Motor neuron (in vitro differentiated cells): ENCODE measurements around the gene NPAS3. TPM values are rescaled to one million over a fixed set of nuclear protein-coding genes. Genes with fewer than 3 reads are reported as not detected.

Experiments used
- ATAC-seq, 8 experiments: fragments of 200-7000 bp; cut with Tn5 transposase; replicated peaks in 6 of 8; 2 replicates each; pipeline ENCODE4 v1.8.0; 2021; ENCODE audit warnings: mild to moderate bottlenecking in 8 of 8, moderate library complexity in 8 of 8
- H3K27ac ChIP-seq, 2 donors: fragments of 250-450 bp; sonication (Bioruptor Pico); 2 replicates each; pipeline ENCODE4 v1.9.0; 2021; ENCODE audit warnings: antibody characterized with exemption in 2 of 2, mild to moderate bottlenecking in 2 of 2, moderate library complexity in 1 of 2
- H3K4me1 ChIP-seq, 2 donors: fragments of 250-450 bp; sonication (Bioruptor Pico); replicated peaks in 1 of 2; 2 replicates each; pipeline ENCODE4 v1.6.1; 2021; ENCODE audit warnings: antibody characterized with exemption in 2 of 2, mild to moderate bottlenecking in 2 of 2, moderate library complexity in 1 of 2
- H3K4me3 ChIP-seq, 5 donors: fragments of 250-450 bp; sonication (Bioruptor Pico); 2 replicates each; pipeline ENCODE4 v1.9.0; 2021; ENCODE audit warnings: antibody characterized with exemption in 5 of 5, mild to moderate bottlenecking in 5 of 5, moderate library complexity in 4 of 5
- WGBS, 10 experiments: fragments of 450-650 bp; shearing (Covaris generic); methylation state at CpG; one replicate each; pipeline ENCODE4 v1.0.0; 2022; 5-methylcytosine and 5-hydroxymethylcytosine counted together
- in situ Hi-C, 9 experiments: fragments of 400-800 bp; cut with MboI; loops; one replicate each; pipeline ENCODE4 v1.15.0; 2021; ENCODE audit warnings: low sequenced_read_pairs in 9 of 9, low pct_unique_long_range_greater_than_20kb in 2 of 9; ENCODE audit not compliant: unreplicated experiment in 9 of 9
- total RNA-seq, 8 experiments: library from RNA; unstranded; fragments of 300-600 nt; gene quantifications; 2 replicates each; pipeline versions ENCODE4 v1.2.3 to v1.2.4, GENCODE V29; 2022

Gene NPAS3
- total RNA-seq, 8 experiments from 2014 or later = 0.22 to 45.8 (median 11.7) TPM; not detected in 1

DNA sequence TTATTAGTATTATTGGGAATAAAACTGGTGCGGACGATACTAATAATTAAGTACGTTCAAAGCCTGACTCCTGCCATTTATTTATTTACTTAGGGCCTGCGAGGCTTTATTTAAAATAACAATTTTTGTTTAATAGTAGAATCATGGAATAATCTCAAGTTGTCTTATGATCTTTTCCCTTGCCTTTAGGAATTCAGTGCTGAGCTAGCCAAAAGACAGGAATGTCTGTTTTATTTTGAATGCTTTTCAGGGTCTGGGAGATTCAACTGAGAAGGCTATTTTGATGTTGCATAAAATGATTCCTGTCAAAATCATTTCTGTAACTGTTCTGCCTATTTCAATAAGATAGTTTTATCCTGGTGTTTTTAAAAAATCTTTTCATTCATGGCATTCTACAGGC is 522.4 kb downstream of the NPAS3 start:
- Histone ChIP-seq H3K4me3 (no peak overlapping the region), H3K4me1 (peaks cover 11 to 19% of the 10 kb centered on the region in 2 donors), H3K27ac (no peak overlapping the region)
- in situ Hi-C loops = loop anchor here in 1 of 9 experiments (25.0 kb wide), 1 partner anchor 201 kb away; no protein-coding TSS in a partner anchor
- no peak for ATAC-seq
- 71 to 100% (median 96%) methylated on average over 2 to 4 of the region's 4 CpGs; no CpG with 5 or more reads in 1 of the 10 experiments for WGBS, 10 experiments

DNA sequence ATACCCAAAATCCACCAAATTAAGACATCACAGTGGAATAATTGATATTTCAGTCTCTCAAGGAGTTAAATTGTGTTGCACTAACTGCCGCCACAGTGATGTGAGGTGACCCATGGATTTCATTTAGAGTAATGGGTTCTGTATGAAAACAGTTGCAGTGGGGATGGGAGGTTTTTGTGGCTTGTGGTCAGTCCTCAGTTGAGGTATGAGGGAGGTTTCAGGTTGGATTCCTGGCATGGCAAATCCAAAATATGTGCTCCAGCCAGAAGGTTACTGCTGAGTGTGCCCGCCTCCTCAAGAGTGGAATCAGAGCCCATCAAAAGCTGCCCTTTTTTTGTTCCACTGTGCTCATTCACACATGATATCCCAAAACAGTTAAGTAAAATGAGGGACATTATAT is 525.1 kb downstream of the NPAS3 start:
- 94 to 100% (median 100%) methylated on average over 1 to 2 of the region's 2 CpGs; no CpG with 5 or more reads in 5 of the 10 experiments for WGBS, 10 experiments
- in situ Hi-C loops = loop anchor here in 1 of 9 experiments (25.0 kb wide), 1 partner anchor 199 kb away; no protein-coding TSS in a partner anchor
- H3K4me3 ChIP-seq = no peak overlapping the region
- H3K4me1 ChIP-seq = peaks cover 23 to 26% of the 10 kb centered on the region in 2 donors
- ATAC-seq = no peak
- H3K27ac ChIP-seq = no peak overlapping the region

DNA sequence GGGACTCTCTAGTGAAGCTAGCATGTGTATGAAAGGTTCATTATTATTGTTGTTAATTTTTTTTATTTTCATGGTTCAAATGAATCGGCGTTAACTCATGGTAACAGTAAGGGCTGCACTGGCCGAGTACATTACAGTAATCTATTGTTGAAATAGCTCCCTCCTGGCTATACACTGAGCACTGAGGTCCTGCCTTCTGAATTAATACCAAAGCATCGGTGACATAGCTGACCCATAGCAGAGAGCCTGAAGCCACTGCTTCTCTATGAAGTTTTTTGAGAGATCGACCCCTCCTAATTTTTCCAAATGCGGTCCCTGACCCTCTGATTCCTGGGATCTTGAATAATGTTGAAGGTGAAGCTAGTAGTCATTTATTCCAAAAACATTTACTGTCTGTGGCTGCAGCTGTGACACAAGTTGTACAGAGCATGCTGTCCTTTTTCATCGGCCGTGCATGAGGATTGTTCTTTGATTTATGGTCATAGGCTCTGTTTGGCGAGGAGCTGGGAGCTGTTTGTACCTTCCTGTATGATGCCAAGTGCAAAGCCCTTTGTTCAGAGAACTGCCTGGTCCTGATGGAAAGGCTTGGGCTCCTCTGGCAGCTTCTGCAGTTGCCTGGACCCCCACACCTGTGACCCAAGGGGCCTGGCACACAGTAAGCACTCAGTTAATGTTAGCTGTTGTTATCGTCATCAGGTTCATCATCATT is 525.7 kb downstream of the NPAS3 start:
- peak in 5 of 8 experiments; percentile 84 to 90 (median 87) for ATAC-seq
- in situ Hi-C loops = loop anchor here in 1 of 9 experiments (25.0 kb wide), 1 partner anchor 198 kb away; no protein-coding TSS in a partner anchor
- WGBS, 10 experiments = 0 to 90% (median 68%) methylated on average over 2 to 10 of the region's 10 CpGs
- Histone ChIP-seq H3K4me3 (no peak overlapping the region), H3K4me1 (peaks cover 23 to 26% of the 10 kb centered on the region in 2 donors), H3K27ac (no peak overlapping the region)

DNA sequence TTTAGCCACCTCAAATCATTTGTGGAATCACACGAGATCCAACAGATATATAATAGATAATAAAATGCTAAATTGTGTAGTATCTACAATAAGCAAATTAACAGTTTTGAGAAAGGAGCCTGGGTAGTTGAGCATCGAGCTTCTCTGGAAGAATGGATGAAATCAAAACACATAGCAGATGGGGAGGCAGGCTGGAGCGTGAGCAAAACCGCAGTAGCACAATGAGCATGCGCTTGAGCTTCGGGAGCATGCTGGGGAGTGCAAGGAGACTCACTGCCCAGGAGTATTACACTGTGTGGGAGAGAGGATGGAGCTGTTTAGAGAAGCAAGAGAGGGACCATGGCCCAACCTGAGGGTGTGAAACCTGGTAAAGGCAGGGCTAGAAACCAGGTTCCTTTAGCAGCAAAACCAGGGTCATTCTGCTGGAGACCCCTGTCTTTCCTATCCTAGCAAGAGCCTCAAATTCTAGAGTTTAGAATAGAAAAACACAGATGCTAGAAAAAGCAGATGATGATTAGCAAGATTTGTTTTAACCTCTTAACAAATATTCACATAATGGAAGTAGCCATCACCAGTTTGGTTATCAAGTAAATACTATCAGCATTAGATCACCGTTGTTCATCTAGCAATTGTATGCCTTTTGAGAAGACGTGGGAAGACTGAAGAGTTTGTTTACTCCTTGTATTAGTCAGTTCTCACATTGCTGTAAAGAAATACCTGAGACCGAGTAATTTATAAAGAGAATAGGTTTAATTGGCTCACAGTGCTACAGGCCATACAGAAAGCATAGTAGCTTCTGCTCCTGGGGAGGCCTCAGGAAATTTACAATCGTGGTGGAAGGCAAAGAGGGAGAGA is 527.4 kb downstream of the NPAS3 start:
- no peak for ATAC-seq
- WGBS, 10 experiments = 52 to 100% (median 84%) methylated on average over 2 to 8 of the region's 10 CpGs
- Histone ChIP-seq H3K4me3 (no peak overlapping the region), H3K4me1 (peaks cover 23 to 26% of the 10 kb centered on the region in 2 donors), H3K27ac (no peak overlapping the region)
- in situ Hi-C loops = loop anchor here in 1 of 9 experiments (25.0 kb wide), 1 partner anchor 196 kb away; no protein-coding TSS in a partner anchor

DNA sequence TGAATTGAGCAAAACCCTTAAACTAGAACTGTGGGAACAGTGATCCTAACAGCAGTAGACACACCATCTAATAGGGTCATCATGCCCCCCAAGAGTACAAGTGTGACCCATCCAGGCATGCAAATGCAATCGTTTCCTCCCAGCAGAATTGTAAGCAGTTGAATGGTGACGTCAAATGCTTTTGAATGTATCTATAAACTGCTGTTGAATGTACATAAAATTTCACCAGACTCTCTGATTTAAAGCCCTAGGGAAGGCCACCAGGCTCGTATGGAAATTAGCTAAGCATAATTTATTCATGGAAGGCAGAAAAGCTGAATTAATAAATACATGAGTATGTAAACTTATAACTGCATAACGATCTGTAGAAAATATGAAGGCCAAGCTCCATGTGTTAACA is 529.3 kb downstream of the NPAS3 start:
- in situ Hi-C loops = loop anchor here in 1 of 9 experiments (25.0 kb wide), 1 partner anchor 194 kb away; no protein-coding TSS in a partner anchor
- ATAC-seq = peak in 4 of 8 experiments; percentile 45 to 97 (median 54)
- H3K27ac ChIP-seq = no peak overlapping the region
- no peak overlapping the region for H3K4me3 ChIP-seq
- H3K4me1 ChIP-seq = peaks cover 23 to 34% of the 10 kb centered on the region in 2 donors
- WGBS, 10 experiments = 0 to 100% (median 62%) methylated on average over 1 to 4 of the region's 4 CpGs; no CpG with 5 or more reads in 1 of the 10 experiments

DNA sequence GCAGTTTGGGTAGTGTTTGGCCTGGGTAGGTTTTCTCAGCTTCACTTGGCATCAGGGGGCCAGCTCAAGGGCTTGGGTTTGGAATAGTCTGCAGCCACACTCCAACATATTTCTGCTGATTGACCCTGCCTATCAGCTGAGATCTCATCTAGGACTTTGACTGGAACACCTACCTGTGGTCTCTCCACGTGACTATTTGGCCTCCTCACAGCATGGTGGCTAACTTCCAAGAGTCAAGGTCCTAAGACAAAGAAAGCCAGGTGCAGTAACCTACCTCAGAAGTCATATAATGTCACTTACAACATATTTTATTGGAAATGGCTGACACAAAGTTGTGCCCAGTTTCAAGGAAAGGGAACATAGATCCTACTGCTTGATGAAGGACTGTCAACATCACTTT is 531.2 kb downstream of the NPAS3 start:
- in situ Hi-C loops = loop anchor here in 1 of 9 experiments (25.0 kb wide), 1 partner anchor 192 kb away; no protein-coding TSS in a partner anchor

DNA sequence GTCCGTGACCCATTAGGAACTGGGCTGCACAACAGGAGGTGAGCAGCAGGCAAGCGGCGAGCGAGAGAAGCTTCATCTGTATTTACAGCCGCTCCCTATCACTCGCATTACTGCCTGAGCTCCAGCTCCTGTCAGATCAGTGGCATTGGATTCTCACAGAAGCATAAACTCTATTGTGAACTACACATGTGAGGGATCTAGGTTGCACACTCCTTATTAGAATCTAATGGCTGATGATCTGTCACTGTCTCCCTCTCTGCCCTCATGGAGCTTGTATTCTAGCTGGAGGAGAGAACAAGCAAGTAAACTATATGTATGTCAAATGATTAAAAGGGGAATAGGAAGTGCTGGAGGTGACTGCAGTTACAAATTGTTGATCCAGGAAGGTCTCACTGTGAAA is 533.1 kb downstream of the NPAS3 start:
- Histone ChIP-seq H3K4me3 (no peak overlapping the region), H3K27ac (no peak overlapping the region), H3K4me1 (peaks cover 18 to 31% of the 10 kb centered on the region in 2 donors)
- ATAC-seq = peak in 3 of 8 experiments; percentile 59 to 73 (median 60)
- 60 to 100% (median 97%) methylated on average over 1 to 6 of the region's 6 CpGs; no CpG with 5 or more reads in 3 of the 10 experiments for WGBS, 10 experiments
- in situ Hi-C loops = loop anchor here in 1 of 9 experiments (25.0 kb wide), 1 partner anchor 191 kb away; no protein-coding TSS in a partner anchor

More for the DNA sequence above, 531.2 kb downstream of the NPAS3 start:
- H3K4me3 ChIP-seq = no peak overlapping the region
- no peak for ATAC-seq
- WGBS, 10 experiments = 13 to 100% (median 68%) methylated on average over 1 of the region's 1 CpG; no CpG with 5 or more reads in 6 of the 10 experiments
- H3K27ac ChIP-seq = no peak overlapping the region
- peaks cover 13 to 26% of the 10 kb centered on the region in 2 donors for H3K4me1 ChIP-seq

DNA sequence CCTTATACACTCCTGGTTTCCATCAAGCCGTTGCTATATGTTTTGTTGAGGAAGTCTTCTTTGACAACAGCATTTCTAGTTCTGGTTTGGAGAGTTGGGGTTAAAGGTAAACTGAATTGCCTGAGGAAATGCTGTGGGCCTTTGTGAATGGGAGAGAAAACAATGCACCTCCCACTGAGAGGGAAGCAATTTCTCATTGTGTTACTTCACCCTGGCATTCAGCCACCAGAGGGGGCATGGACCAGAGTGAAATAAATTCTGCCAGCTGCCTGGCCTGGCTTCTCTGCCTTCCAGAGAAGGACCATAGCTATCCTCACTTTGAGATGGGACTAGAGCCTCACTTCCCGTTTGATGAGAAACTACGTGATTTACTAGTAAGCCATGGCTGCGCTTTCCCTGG is 536.9 kb downstream of the NPAS3 start:
- Histone ChIP-seq H3K4me1 (peaks cover 27 to 39% of the 10 kb centered on the region in 2 donors), H3K4me3 (no peak overlapping the region), H3K27ac (no peak overlapping the region)
- in situ Hi-C loops = no loop called here
- WGBS, 10 experiments = 0 to 100% (median 28%) methylated on average over 1 to 4 of the region's 4 CpGs; no CpG with 5 or more reads in 2 of the 10 experiments
- peak; percentile 20 to 85 (median 76) for ATAC-seq

DNA sequence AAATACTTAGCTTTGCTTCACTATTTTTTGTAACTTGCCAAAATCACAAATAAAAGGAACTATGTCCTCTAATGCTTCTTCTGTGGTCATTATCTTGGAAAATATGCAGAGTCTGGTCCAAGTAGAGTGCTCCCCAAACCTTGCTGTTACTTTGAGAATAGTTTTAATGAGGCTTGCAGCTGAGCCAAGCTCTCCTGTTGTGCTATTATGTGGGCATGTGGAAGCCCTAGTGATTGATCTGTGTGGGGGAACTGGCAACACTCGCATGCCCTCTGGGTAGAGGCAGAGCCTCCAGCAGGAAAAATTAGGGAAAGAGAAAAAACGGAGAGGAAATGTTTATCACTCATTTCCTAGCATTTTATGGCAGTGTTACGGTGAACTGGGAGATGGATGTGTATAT is 539.1 kb downstream of the NPAS3 start:
- peak in 3 of 8 experiments; percentile 20 to 66 (median 58) for ATAC-seq
- in situ Hi-C loops = no loop called here
- H3K27ac ChIP-seq = no peak overlapping the region
- H3K4me3 ChIP-seq = no peak overlapping the region
- WGBS, 10 experiments = 13 to 71% (median 47%) methylated on average over 1 to 3 of the region's 3 CpGs; no CpG with 5 or more reads in 1 of the 10 experiments
- peaks cover 44 to 49% of the 10 kb centered on the region in 2 donors for H3K4me1 ChIP-seq

DNA sequence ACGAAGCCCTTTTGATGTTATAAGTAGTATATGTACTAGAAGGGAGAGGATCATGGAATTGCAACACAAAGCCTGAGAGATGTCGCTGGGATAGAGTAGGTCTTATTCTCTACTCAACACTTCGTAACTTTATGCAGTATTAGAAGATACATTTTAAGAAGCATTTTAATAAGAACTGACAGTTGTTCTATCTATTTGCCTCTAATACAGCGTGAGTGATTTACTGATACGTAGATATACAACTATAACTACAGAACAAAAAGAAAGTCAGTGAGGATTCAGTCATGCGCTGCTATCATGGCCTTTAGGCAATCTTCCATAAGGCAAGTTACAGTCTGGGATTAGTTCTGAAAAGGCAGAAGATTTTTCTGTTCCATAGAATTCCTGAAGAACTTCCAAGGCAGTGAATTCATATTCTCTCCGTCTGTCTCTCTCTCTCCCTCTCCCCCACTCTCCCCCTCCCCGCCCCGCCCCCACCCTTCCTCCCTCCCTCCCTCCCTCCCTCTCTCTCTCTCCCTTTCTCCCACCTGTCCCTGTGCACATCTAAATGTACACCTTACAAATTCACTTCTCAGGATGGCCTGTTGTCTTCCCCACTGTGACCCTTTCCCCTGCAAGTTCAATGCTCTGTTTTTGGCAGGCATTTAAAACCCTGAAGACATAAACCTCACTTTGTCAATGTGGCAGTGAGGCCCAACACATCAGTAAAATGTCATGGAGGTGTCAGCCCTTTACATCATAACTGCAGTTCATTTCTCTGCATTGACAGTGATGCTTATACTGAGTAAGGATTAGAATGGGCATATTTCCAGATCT is 541.6 kb downstream of the NPAS3 start:
- peak in 1 of 8 experiments; percentile 40 for ATAC-seq

DNA sequence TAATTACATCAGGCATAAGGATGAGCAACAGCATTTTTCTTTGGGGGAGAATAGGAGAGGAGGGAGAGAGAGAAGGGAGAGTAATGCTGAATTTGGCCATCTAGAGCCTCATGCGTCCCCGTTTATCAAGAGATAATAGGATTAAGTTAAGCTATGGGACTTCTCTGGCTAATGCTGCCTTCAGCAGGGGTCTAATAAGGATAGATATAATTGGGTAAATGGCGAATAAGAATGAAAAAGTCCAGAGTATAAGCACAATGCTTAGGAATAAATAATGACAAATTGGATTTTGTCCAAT is 542.2 kb downstream of the NPAS3 start:
- in situ Hi-C loops = no loop called here
- Histone ChIP-seq H3K27ac (no peak overlapping the region), H3K4me1 (peaks cover 49 to 50% of the 10 kb centered on the region in 2 donors), H3K4me3 (no peak overlapping the region)
- peak in 1 of 8 experiments; percentile 31 for ATAC-seq
- WGBS, 10 experiments = 72 to 100% (median 89%) methylated on average over 1 to 3 of the region's 3 CpGs; no CpG with 5 or more reads in 1 of the 10 experiments

More for the DNA sequence above, 541.6 kb downstream of the NPAS3 start:
- in situ Hi-C loops = no loop called here
- Histone ChIP-seq H3K27ac (no peak overlapping the region), H3K4me1 (peaks cover 51 to 56% of the 10 kb centered on the region in 2 donors), H3K4me3 (no peak overlapping the region)
- 20 to 94% (median 81%) methylated on average over 1 to 6 of the region's 9 CpGs for WGBS, 10 experiments

DNA sequence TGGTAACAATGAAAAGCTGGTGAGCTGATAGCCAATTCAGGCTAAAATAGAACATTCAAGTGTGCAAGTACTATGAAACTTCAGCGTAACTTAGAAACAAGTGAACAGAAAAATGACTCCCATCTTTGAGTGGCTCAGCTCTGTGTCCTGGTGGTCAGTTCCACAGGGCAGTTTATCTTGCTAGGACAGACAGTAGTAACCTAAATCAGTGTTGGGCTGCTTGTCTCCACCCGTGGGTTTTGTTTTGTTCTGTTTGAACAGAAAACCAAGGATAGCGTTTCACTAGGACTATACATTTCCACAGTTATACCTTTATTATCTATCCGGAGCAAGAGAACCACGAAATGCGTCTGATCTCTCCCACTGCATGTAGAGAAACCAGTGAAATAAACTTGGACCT is 544.4 kb downstream of the NPAS3 start:
- Histone ChIP-seq H3K4me1 (peaks cover 40 to 49% of the 10 kb centered on the region in 2 donors), H3K27ac (no peak overlapping the region), H3K4me3 (no peak overlapping the region)
- WGBS, 10 experiments = 68 to 98% (median 90%) methylated on average over 1 to 6 of the region's 6 CpGs; no CpG with 5 or more reads in 2 of the 10 experiments
- peak in 1 of 8 experiments; percentile 27 for ATAC-seq
- in situ Hi-C loops = no loop called here
